Germinal center (tissue), 1 donor: ENCODE measurements around the gene LIPC.

Source experiments
- DNase-seq: peaks from one replicate; pipeline ENCODE4 v3.0.0; 2012; ENCODE audit warnings: mixed read lengths, low spot score

Gene LIPC

GRCh38 chr15:58436552-58436951, 4.8 kb downstream of the LIPC start:
- no peak for DNase-seq

GRCh38 chr15:58437531-58438105, 5.8 kb downstream of the LIPC start:
- no peak for DNase-seq

GRCh38 chr15:58438111-58438510, 6.3 kb downstream of the LIPC start:
- DNase-seq = no peak

DNA sequence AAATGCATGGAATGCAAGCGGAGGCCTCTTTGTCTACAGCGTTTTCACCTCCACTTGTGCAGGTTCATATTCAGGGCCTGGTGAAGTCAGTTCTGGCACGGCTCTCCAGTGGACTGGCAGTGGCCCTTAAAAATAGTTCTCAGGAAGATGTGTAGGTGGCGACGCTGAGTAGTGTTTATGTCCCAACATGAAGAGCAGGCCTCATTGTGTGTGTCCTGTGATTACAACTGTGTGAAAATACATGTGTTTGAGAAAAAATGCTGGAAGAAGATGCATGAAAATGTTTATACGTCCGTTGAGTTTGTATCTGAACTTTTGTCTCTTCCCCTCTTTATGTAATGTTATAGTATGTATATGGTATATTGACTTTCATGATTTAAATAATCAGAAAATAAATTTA, 7.2 kb downstream of the LIPC start:
- no peak for DNase-seq

DNA sequence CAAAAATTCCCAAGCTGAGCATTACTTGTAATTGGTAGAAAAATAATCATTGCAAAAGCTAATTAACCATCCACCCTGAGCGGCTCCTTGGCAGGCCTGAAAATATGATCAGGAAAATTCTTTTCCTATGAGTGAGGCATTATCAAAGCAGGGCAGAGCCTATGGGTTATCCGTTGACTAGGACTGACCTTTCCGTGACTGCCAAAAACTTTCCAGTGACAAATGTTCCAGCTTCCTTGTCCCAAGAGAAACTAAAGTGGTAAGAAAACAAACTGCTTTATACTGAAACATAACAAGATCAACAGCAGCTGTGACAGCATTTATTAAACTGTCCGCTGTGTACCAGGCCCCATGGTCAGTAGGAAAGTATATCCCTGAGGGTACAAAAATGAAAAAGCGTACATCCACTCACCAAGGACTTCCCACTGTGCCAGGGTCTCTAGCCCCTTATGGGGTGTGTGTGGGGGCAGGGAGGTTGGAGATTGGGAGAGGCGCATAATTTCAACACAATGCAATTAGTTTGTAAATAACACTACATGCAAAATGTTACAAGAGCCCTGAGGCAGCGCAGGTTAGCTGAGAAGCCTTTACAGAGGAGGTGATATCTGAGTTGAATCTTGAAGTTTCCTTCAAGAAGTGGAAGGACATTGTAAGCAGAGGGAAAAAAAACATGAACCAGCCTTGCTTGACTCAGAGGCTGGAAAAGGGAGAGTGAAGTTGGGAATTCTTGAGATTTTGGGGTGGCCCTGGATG, 8.5 kb downstream of the LIPC start:
- DNase-seq = no peak

DNA sequence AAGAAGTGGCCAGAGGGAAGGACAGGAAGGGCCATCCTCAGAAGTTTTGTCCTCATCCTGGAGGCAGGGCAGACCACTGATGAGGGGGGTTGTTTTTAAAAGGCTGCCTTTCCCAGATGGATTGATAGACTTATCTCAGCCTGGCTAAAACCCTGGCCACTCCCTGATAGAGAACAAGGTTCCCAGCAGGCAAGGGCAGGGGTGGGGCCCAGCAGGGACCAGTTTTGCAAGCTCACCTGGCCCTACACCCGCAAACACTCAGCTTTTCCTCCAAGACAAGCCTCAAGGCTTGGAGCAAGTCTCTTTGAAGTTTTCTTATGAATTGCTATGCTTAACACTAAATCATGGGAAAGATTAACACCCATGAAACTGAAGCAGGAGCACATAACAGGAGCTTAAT, 9.1 kb downstream of the LIPC start:
- DNase-seq = no peak

- DNase-seq = no peak
Observed at GRCh38 chr15:58441376-58442070, 9.7 kb downstream of the LIPC start.

DNA sequence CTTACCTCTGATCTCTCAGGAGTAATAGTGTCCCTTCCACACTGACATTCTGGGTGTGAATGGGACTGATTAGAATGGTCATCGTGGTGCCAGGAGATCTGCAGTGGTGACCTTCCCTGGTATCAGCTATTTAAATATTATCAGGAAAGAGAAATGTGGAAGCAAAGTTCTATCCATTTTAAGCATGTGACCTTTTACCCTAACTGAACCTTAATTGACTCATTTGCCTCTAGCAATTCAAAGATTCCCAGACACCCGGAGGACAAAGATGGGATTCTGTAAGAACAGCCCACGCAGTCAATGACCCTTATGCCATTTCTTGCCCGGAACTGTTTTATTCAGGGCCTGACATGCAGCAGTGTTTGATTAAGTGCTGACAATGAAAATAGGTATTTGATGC, 10.3 kb downstream of the LIPC start:
- DNase-seq = no peak

GRCh38 chr15:58443308-58443707, 11.5 kb downstream of the LIPC start:
- DNase-seq = no peak

GRCh38 chr15:58444056-58444455, 12.3 kb downstream of the LIPC start:
- no peak for DNase-seq

GRCh38 chr15:58444658-58445332, 13.0 kb downstream of the LIPC start:
- no peak for DNase-seq

GRCh38 chr15:58445865-58446264, 14.1 kb downstream of the LIPC start:
- no peak for DNase-seq

DNA sequence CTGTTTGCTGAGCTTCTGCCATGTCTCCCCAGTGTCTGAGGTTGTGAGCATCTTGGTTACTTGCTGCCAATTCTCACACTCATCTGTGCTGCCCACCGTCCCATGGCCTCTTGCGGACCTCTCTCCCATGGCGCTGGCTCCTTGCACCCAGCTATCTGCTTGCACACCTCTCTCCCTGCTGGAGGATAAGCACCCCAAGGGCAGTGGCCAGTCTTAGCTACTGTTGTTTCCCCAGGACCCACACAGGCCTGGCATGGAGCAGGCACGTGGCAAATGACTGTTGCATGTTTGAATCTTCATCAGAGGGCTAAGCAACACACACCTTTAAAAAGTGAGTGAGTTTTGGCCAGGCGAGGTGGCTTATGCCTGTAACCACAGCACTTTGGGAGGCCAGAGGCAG, 14.7 kb downstream of the LIPC start:
- DNase-seq = no peak

- DNase-seq = no peak
Observed at GRCh38 chr15:58447271-58448010, 15.7 kb downstream of the LIPC start.

DNA sequence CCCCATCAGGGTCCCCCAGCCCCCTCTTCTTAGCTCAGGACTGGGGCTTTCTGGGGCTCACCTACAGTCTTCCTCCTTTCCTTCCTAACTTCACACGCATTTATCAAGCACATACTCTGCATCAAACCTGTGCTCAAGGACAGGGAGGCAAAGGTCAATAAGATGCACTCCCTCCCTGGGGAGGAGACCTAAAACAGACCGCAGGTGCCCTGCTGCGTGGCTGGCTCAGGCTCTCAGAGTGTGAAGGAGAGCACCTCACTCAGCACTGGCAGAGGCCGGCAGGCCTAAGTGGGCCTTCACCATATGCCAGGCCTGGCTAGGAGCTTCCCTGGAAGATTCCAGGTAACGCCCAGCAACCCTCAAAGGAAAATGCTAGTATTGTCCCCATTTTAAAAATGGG, 16.5 kb downstream of the LIPC start:
- no peak for DNase-seq

DNA sequence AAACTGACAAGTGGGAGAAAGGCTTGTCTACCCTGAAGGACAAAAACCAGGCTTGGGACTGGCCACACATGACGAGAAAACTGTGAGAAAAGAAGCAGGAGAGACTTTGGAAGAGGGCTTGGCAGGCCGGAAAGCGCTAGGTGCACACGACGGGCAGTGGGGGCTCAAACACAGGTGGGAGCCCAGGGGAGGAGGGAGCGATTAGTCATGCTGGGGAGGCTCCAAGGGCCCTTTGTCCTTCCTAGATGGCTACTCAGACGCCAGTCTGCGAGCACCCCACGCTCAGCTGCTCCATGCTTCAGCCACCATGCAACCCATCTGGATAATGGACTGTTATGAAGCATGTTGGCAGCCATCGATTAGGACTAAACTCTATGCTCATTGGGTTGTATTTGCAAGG, 17.1 kb downstream of the LIPC start:
- no peak for DNase-seq

DNA sequence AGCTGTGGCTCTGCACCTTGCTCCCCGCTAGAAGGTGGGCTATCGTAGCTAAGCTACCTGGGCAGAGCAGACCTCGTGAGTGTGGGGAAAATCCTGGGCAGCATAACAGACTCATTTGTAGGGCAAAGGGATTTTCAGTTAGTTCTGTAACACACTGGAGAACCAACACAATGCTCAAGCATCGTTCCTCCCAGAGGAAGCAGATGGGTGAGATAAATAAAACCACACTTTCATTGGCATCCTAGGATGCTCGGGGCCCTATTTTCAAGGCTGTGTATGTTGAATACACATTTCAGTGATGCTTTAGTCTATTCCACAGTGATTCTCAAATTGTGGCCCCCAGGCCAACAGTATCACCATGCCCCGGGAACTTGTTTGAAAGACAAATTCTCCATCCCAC, 20.0 kb downstream of the LIPC start:
- DNase-seq = no peak

DNA sequence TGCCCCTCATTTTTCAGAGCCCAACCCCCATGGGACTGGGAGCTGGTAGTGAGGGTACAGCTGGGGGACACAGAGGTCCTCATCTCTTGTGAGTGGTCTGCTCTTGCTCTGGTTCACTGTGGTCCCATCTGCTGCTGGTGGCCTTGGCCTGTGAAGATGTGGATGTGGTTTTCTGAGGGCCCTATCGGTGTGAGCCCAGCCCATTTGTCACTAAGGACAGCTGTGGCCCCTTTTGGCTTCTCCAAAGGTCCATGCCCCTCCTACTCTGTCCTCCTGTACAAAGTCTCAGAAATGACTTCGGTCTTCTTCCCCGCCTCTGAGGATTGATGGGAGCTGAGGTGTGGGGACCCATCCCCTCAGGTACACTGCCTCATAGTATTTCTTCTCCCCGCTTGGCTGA, 21.0 kb downstream of the LIPC start:
- DNase-seq = no peak

- no peak for DNase-seq
Observed at GRCh38 chr15:58453931-58454793, 22.4 kb downstream of the LIPC start.

DNA sequence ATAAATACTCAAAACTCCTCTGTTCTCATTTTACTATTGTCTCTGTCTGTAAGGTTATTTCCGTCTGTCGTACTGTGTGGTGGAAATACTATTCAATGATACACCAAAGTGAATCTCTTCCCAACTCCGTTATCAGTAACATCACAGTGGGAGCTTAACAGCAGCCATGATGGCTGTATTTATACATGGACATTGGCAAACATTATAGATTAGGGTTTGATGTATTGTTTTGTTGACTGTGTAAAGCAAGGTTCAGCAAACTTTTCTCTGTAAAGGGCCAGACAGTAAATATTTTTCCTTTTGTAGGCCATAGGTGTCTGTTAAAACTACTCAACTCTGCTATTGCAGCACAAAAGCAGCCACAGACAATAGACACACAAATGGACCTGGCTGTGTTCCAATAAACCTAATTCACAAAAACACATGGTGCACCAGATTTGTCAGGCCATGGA, 23.2 kb downstream of the LIPC start:
- DNase-seq = no peak

DNA sequence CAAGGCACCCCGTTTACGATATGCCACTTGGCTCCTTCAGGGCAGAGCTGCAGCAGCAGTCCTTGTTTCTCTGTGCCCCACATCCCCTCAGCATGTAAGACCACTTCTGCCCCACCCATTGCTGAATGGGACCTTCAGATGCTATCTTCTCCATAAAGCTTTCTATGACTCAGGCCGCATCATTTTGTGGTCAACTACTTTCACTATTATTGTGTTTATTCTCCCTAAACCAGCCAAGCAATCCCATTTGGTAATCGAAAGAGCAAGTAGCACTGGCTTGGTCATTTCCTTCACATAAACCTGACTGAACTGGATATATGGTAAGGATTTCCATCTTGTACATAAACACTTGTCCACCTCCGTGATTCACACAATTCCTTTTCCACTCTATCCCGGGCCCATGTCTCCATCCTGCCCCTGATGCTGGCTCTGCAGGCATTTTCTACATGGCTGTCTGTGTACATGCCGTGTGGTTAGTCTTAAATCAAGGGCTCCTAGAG, 25.7 kb downstream of the LIPC start:
- DNase-seq = no peak
